Measurements from ENCODE around the gene HLA-DPA1. TPM values are rescaled to one million over a fixed set of nuclear protein-coding genes. Genes with fewer than 3 reads are reported as not detected.

HLA-DPA1 gene
- total RNA-seq, 1 experiment from 2014 or later, result not detected

DNA sequence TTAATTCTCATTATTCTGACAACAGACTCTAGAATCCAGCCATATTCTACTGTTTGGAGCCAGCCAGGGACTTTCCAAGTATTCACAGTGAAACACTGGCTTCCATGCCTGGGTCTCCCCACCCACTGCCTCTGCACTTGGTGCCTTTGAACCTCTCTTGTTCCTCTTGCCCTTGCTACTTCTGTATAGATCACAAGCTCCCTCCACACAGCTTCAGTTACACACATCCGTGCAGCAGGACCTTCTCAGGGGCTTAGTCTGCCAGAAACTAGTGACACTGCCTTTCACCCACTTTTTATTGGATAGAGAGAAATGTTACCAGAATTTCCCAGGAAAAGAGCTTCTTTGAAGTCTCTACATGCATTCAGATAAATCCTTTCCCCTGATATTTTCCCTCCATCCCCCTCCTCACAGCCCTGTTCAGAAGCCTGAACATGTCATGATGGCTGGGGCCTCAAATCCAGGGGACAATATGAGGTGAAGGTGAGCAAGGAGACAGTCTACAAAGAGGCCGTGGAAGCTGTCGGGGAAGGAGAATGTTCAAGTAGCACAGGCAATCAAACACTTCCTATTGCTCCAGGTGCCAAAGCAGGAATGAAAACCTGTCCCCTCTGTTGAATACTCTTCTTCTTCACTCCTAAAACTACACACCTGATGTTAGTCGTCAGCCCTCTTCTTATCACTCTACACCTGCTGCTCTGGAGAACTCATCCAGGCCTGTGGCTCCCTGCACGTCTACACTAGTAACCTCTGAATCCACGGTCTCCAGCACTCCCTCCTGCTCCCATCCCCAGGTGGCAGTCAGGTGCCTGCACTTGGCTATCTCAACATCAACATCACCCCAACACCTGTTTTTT, 43.9 kb downstream of the HLA-DPA1 start:
- no peak overlapping the region for H3K4me3 ChIP-seq
- H3K4me2 ChIP-seq, result no peak overlapping the region
- no peaks in the 10 kb centered on the region for H4K20me1 ChIP-seq (ENCODE audit: insufficient read depth)
- no peaks in the 10 kb centered on the region; the same call in 1 of the 2 replicates for H3K9me3 ChIP-seq (ENCODE audit: insufficient read depth, low read depth)
- TF ChIP-seq EZH2 (IDR thresholded peaks at IDR 0.05; ENCODE audit: low read depth) (no peak), CTCF (conservative IDR thresholded peaks at IDR 0.05) (no peak)
- H3K27ac ChIP-seq, result no peak overlapping the region
- peaks cover 51% of the 10 kb centered on the region for H3K27me3 ChIP-seq (ENCODE audit: insufficient read depth, low read depth)
- H3K36me3 ChIP-seq (ENCODE audit: low read depth), result no peaks in the 10 kb centered on the region
- ChIA-PET CTCF (no interaction called here), POLR2A (ENCODE audit: unreplicated experiment) (no interaction called here)
- H2AFZ ChIP-seq, result no peak overlapping the region
- no peaks in the 10 kb centered on the region for H3K9me2 ChIP-seq (ENCODE audit: insufficient read depth)
- intact Hi-C loops (cut with micrococcal nuclease; ENCODE audit: unreplicated experiment), result no loop called here
- H3K4me1 ChIP-seq (replicated peaks; ENCODE audit: insufficient read depth), result no peaks in the 10 kb centered on the region
- no peak for DNase-seq
- H3F3A ChIP-seq (ENCODE audit: insufficient read depth, low read depth), result no peaks in the 10 kb centered on the region
- no peaks in the 10 kb centered on the region for H3K79me2 ChIP-seq (ENCODE audit: low read depth)
- no TSS peak for BruUV-seq (replicated peaks)

- Histone ChIP-seq H3K9me3 (ENCODE audit: insufficient read depth, low read depth) (no peaks in the 10 kb centered on the region; the same call in 1 of the 2 replicates), H3F3A (ENCODE audit: insufficient read depth, low read depth) (no peaks in the 10 kb centered on the region), H3K27ac (no peak overlapping the region), H3K4me3 (no peak overlapping the region), H3K4me1 (replicated peaks; ENCODE audit: insufficient read depth) (no peaks in the 10 kb centered on the region), H3K27me3 (ENCODE audit: insufficient read depth, low read depth) (peaks cover 47% of the 10 kb centered on the region), H3K36me3 (ENCODE audit: low read depth) (no peaks in the 10 kb centered on the region), H3K4me2 (no peak overlapping the region), H2AFZ (no peak overlapping the region), H3K9me2 (ENCODE audit: insufficient read depth) (no peaks in the 10 kb centered on the region), H4K20me1 (ENCODE audit: insufficient read depth) (no peaks in the 10 kb centered on the region), H3K79me2 (ENCODE audit: low read depth) (no peaks in the 10 kb centered on the region)
- BruUV-seq (replicated peaks), result no TSS peak
- ChIA-PET POLR2A (ENCODE audit: unreplicated experiment) (no interaction called here), CTCF (no interaction called here)
- no peak for DNase-seq
- intact Hi-C loops (cut with micrococcal nuclease; ENCODE audit: unreplicated experiment), result no loop called here
- no peak for TF ChIP-seq CTCF (conservative IDR thresholded peaks at IDR 0.05)
- no peak for TF ChIP-seq EZH2 (IDR thresholded peaks at IDR 0.05; ENCODE audit: low read depth)
Measured at GRCh38 chr6:33028220-33028849, 45.1 kb downstream of the HLA-DPA1 start.

- intact Hi-C loops (cut with micrococcal nuclease; ENCODE audit: unreplicated experiment), result no loop called here
- no peaks in the 10 kb centered on the region for H3K9me3 ChIP-seq (ENCODE audit: insufficient read depth, low read depth)
- H2AFZ ChIP-seq, result no peak overlapping the region
- peaks cover 57% of the 10 kb centered on the region for H3K27me3 ChIP-seq (ENCODE audit: insufficient read depth, low read depth)
- CTCF ChIA-PET, result no interaction called here
- H3K27ac ChIP-seq, result no peak overlapping the region
- no peak for TF ChIP-seq EZH2 (IDR thresholded peaks at IDR 0.05; ENCODE audit: low read depth)
- TF ChIP-seq CTCF (conservative IDR thresholded peaks at IDR 0.05), result no peak
- H3K4me2 ChIP-seq, result no peak overlapping the region
- no TSS peak for BruUV-seq (replicated peaks)
- no peaks in the 10 kb centered on the region for H3F3A ChIP-seq (ENCODE audit: insufficient read depth, low read depth)
- no peaks in the 10 kb centered on the region for H4K20me1 ChIP-seq (ENCODE audit: insufficient read depth)
- no peak overlapping the region for H3K4me3 ChIP-seq
- no peaks in the 10 kb centered on the region for H3K79me2 ChIP-seq (ENCODE audit: low read depth)
- H3K4me1 ChIP-seq (replicated peaks; ENCODE audit: insufficient read depth), result no peaks in the 10 kb centered on the region
- H3K9me2 ChIP-seq (ENCODE audit: insufficient read depth), result no peaks in the 10 kb centered on the region
- POLR2A ChIA-PET (ENCODE audit: unreplicated experiment), result no interaction called here
- no peaks in the 10 kb centered on the region for H3K36me3 ChIP-seq (ENCODE audit: low read depth)
- DNase-seq, result no peak
Measured at GRCh38 chr6:33024521-33024920, 48.9 kb downstream of the HLA-DPA1 start.

All from PC-9 (cell line).